GM23338 (cell line): ENCODE results near the gene TNIP2. TPM values are rescaled to one million over a fixed set of nuclear protein-coding genes. Genes with fewer than 3 reads are reported as not detected.
"Not testable (repeated sequence)": the region's sequence is repeated elsewhere in the genome, so short reads cannot be mapped to it uniquely, and the experiment has no call there.

Experiments
- ATAC-seq: fragments of 200-7000 bp; cut with Tn5 transposase; 3 replicates; pipeline ENCODE4 v1.9.1; 2020
- DNase-seq: peaks from one replicate; pipeline ENCODE4 v3.0.0-alpha.2; 2015; ENCODE audit warnings: low spot score
- H2AFZ ChIP-seq: fragments of 200-600 bp; sonication (generic); 2 replicates; pipeline ENCODE4 v1.8.0; 2016; ENCODE audit warnings: antibody characterized with exemption, mild to moderate bottlenecking, moderate library complexity
- H3F3A ChIP-seq: fragments of 200-600 bp; sonication (generic); replicated peaks from 2 replicates; pipeline ENCODE4 v1.8.0; 2017; ENCODE audit warnings: antibody characterized with exemption, mixed run types, low read depth
- H3K27ac ChIP-seq: fragments of 200-600 bp; sonication (generic); 2 replicates; pipeline ENCODE4 v1.6.1; 2016; ENCODE audit warnings: low read depth
- H3K27me3 ChIP-seq: fragments of 200-600 bp; sonication (generic); 2 replicates; pipeline ENCODE4 v1.8.0; 2016; ENCODE audit warnings: mild to moderate bottlenecking, mixed run types, moderate library complexity; ENCODE audit not compliant: insufficient read depth
- H3K36me3 ChIP-seq: fragments of 200-600 bp; sonication (generic); 2 replicates; pipeline ENCODE4 v1.8.0; 2016; ENCODE audit warnings: mild to moderate bottlenecking; ENCODE audit not compliant: insufficient read depth
- H3K4me1 ChIP-seq: fragments of 200-600 bp; sonication (generic); 2 replicates; pipeline ENCODE4 v1.8.0; 2016; ENCODE audit warnings: mild to moderate bottlenecking, moderate library complexity; ENCODE audit not compliant: insufficient read depth
- H3K4me2 ChIP-seq: fragments of 200-600 bp; sonication (generic); 2 replicates; pipeline ENCODE4 v1.7.1; 2017; ENCODE audit warnings: mixed run types
- H3K4me3 ChIP-seq: fragments of 200-600 bp; sonication (generic); 2 replicates; pipeline ENCODE4 v1.6.1; 2016; ENCODE audit warnings: mixed run types
- H3K79me2 ChIP-seq: fragments of 200-600 bp; sonication (generic); replicated peaks from 2 replicates; pipeline ENCODE4 v1.8.0; 2017; ENCODE audit warnings: mild to moderate bottlenecking; ENCODE audit not compliant: insufficient read depth
- H3K9me2 ChIP-seq: fragments of 200-600 bp; sonication (generic); 2 replicates; pipeline ENCODE4 v1.8.0; 2017; ENCODE audit not compliant: insufficient read depth
- H4K20me1 ChIP-seq: fragments of 200-600 bp; sonication (generic); replicated peaks from 2 replicates; pipeline ENCODE4 v1.8.0; 2017; ENCODE audit warnings: mild to moderate bottlenecking; ENCODE audit not compliant: insufficient read depth
- H3K27ac Mint-ChIP-seq: 2 replicates; pipeline ENCODE4 v1.8.0; 2020; ENCODE audit warnings: inconsistent platforms, mild to moderate bottlenecking, moderate library complexity, mixed read lengths
- H3K27me3 Mint-ChIP-seq: 3 replicates; pipeline ENCODE4 v1.8.0; 2022; ENCODE audit warnings: low read depth, mild to moderate bottlenecking, moderate library complexity, mixed read lengths, inconsistent platforms; ENCODE audit not compliant: insufficient read depth, poor library complexity
- H3K36me3 Mint-ChIP-seq: 3 replicates; pipeline ENCODE4 v1.8.0; 2021; ENCODE audit warnings: low read depth, mild to moderate bottlenecking, inconsistent platforms, moderate library complexity, mixed read lengths
- H3K4me1 Mint-ChIP-seq: 3 replicates; pipeline ENCODE4 v1.8.0; 2020; ENCODE audit warnings: mild to moderate bottlenecking, inconsistent platforms, mixed read lengths
- H3K4me3 Mint-ChIP-seq: 3 replicates; pipeline ENCODE4 v1.8.0; 2021; ENCODE audit warnings: moderate library complexity, mild to moderate bottlenecking, inconsistent platforms, mixed read lengths
- H3K9me3 Mint-ChIP-seq: 3 replicates; pipeline ENCODE4 v1.8.0; 2020; ENCODE audit warnings: moderate library complexity, mild to moderate bottlenecking, inconsistent platforms, mixed read lengths
- CTCF ChIP-seq, 2 experiments: fragments of 200-600 bp in 1 of 2; sonication (generic) in 1 of 2; conservative IDR thresholded peaks; 2 replicates each; pipeline versions ENCODE4 v1.5.1 to v1.6.1; 2016 to 2017; ENCODE audit warnings: antibody characterized with exemption in 2 of 2, low read depth in 2 of 2, mild to moderate bottlenecking in 2 of 2, moderate library complexity in 1 of 2
- EZH2phosphoT487 ChIP-seq: fragments of 200-600 bp; sonication (generic); IDR thresholded peaks from one replicate; pipeline ENCODE4 v1.8.1; 2018; ENCODE audit warnings: antibody characterized with exemption; ENCODE audit not compliant: unreplicated experiment
- NANOG ChIP-seq: IDR thresholded peaks from 2 replicates; pipeline ENCODE4 v1.6.1; 2016; ENCODE audit warnings: antibody characterized with exemption, borderline replicate concordance
- POLR2AphosphoS5 ChIP-seq: IDR thresholded peaks from 2 replicates; pipeline ENCODE4 v1.6.1; 2016; ENCODE audit warnings: antibody characterized with exemption, low read depth
- ZNF462 ChIP-seq: fragments of 250-450 bp; sonication (Bioruptor Pico); IDR thresholded peaks from 2 replicates; pipeline ENCODE4 v1.5.0; 2020; ENCODE audit warnings: mild to moderate bottlenecking, moderate library complexity
- polyA plus RNA-seq: library from polyadenylated mRNA; unstranded; fragments of >200 nt; fragmentation: Nextera tagmentation; extraction: Ambion mirVana; gene quantifications from 2 replicates; pipeline ENCODE4 v1.2.1, GENCODE V29; 2016
- total RNA-seq: library from RNA; depleted of rRNA; stranded (reverse); fragments of >200 nt; shearing (Covaris generic); gene quantifications from 2 replicates; pipeline ENCODE4 v1.2.3, GENCODE V29; 2014

TNIP2 gene
- total and polyA plus RNA-seq, 2 experiments from 2014 or later: 34.8 to 61.4 TPM

DNA sequence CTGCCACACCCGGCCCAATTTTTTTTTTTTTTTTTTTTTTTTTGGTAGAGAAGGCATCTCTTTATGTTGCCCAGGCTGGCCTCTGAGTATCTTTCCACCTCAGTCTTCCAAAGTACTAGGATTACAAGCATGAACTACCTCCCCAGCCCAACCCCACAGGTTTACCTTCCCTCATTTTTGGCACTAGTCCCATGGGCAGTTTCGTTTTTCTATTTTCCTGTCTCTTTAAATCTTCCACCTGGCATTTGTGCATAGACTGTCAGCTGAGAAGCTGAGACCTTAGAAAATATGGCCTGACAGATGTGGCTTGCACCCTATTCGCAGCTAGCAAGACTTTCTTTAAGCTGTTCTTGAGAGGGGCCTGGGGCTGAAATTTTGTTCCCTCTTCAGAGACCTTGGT is 27.9 kb downstream of the TNIP2 start (continued):
- TF ChIP-seq ZNF462 (CRISPR knock-in tag): no peak
- TF ChIP-seq POLR2AphosphoS5: no peak
- TF ChIP-seq EZH2phosphoT487: no peak
- no peak for TF ChIP-seq CTCF (conservative IDR thresholded peaks at IDR 0.05; ENCODE audit: low read depth in 2 of 2)
- no peak for TF ChIP-seq NANOG

DNA sequence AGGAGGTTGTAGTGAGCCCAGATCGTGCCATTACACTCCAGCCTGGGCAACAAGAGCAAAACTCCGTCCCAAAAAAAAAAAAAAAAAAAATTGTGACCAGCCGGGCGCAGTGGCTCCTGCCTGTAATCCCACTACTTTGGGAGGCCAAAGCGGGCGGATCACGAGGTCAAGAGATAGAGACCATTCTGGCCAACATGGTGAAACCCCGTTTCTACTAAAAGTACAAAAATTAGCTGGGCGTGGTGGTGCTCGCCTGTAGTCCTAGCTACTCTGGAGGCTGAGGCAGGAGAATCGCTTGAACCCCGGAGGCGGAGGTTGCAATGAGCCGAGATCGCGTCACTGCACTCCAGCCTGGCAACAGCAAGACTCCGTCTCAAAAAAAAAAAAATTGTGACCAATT is 29.3 kb downstream of the TNIP2 start:
- H3K27me3 ChIP-seq, H3K4me1 Mint-ChIP-seq, H3K4me2 ChIP-seq, H4K20me1 ChIP-seq, H3K9me3 Mint-ChIP-seq, DNase-seq, ATAC-seq, H2AFZ ChIP-seq, H3F3A ChIP-seq, H3K9me2 ChIP-seq, H3K4me1 ChIP-seq, H3K4me3 ChIP-seq, H3K27ac Mint-ChIP-seq, H3K27me3 Mint-ChIP-seq, H3K36me3 ChIP-seq, H3K4me3 Mint-ChIP-seq, H3K79me2 ChIP-seq: not testable (repeated sequence)
- 0 out of 2 replicates have a peak overlapping the region, but pooled peaks have one; percentile 59 for H3K27ac ChIP-seq
- H3K36me3 Mint-ChIP-seq: peaks cover 20% of the 10 kb centered on the region; the same call in 2 of the 3 replicates
